Omental fat pad (tissue), 4 donors: ENCODE data around the gene MZB1. TPM values are rescaled to one million over a fixed set of nuclear protein-coding genes. Genes with fewer than 3 reads are reported as not detected.

Experiments
- ATAC-seq: fragments of 150-250 bp; one replicate; pipeline ENCODE4 v1.9.1; 2016; ENCODE audit warnings: mild to moderate bottlenecking, moderate library complexity; ENCODE audit not compliant: low FRiP score
- DNase-seq: peaks from one replicate; pipeline ENCODE4 v3.0.0-alpha.2; 2019; ENCODE audit warnings: low spot score
- CTCF ChIP-seq, 3 donors: fragments of 450-650 bp; IDR thresholded peaks; one replicate each; pipeline ENCODE4 v1.5.1; 2016 to 2017; ENCODE audit warnings: antibody characterized with exemption in 3 of 3, mild to moderate bottlenecking in 3 of 3, moderate library complexity in 2 of 3
- total RNA-seq, 4 donors: library from RNA; depleted of rRNA; stranded (reverse); fragments of >200 nt; gene quantifications; one replicate each; pipeline ENCODE4 v1.1.0, GENCODE V29; 2016

MZB1 gene
- total RNA-seq, 4 donors from 2014 or later = 1.1 to 7.0 (median 2.9) TPM

- DNase-seq = no peak
- ATAC-seq = no peak
Measured at GRCh38 chr5:139385061-139386049, 4.4 kb downstream of the MZB1 start.

GRCh38 chr5:139384591-139385051, 5.1 kb downstream of the MZB1 start:
- no peak for TF ChIP-seq CTCF (IDR thresholded peaks at IDR 0.05)
- ATAC-seq = no peak
- no peak for DNase-seq

More at GRCh38 chr5:139385061-139386049, 4.4 kb downstream of the MZB1 start:
- no peak for TF ChIP-seq CTCF (IDR thresholded peaks at IDR 0.05)

GRCh38 chr5:139383993-139384590, 5.6 kb downstream of the MZB1 start:
- DNase-seq (no peak), ATAC-seq (no peak)

GRCh38 chr5:139383275-139383992, 6.3 kb downstream of the MZB1 start, which contains the start of gene SLC23A1:
Gene SLC23A1, minus strand, starts transcription at chr5:139383297. Its CDS starts 44 bp downstream, at chr5:139383253.
- TF ChIP-seq CTCF (IDR thresholded peaks at IDR 0.05) = no peak
- ATAC-seq = no peak
- no peak for DNase-seq

More at GRCh38 chr5:139383993-139384590, 5.6 kb downstream of the MZB1 start:
- TF ChIP-seq CTCF (IDR thresholded peaks at IDR 0.05) = no peak

- DNase-seq (no peak), ATAC-seq (no peak)
- TF ChIP-seq CTCF (IDR thresholded peaks at IDR 0.05) = no peak
Measured at GRCh38 chr5:139382807-139383206, 6.9 kb downstream of the MZB1 start.

- no peak for TF ChIP-seq CTCF (IDR thresholded peaks at IDR 0.05)
- ATAC-seq (no peak), DNase-seq (no peak)
Measured at GRCh38 chr5:139381837-139382761, 7.6 kb downstream of the MZB1 start.
